RWPE2 (cell line): ENCODE data around the gene DVL2.

Experiments
- ATAC-seq: fragments of 200-7000 bp; cut with Tn5 transposase; 3 replicates; pipeline ENCODE4 v1.9.1; 2021; ENCODE audit warnings: low read depth
- DNase-seq: peaks from one replicate; pipeline ENCODE4 v3.0.0-alpha.2; 2020; ENCODE audit warnings: low spot score
- H3K27ac ChIP-seq: fragments of 450-650 bp; 2 replicates; pipeline ENCODE4 v1.5.1; 2017; ENCODE audit warnings: mild to moderate bottlenecking; ENCODE audit not compliant: poor library complexity, severe bottlenecking
- H3K27me3 ChIP-seq: fragments of 250-450 bp; sonication (Bioruptor Pico); 2 replicates; pipeline ENCODE4 v1.5.1; 2021; ENCODE audit warnings: mild to moderate bottlenecking, moderate library complexity; ENCODE audit not compliant: insufficient read depth, poor library complexity, severe bottlenecking
- H3K36me3 ChIP-seq: fragments of 250-450 bp; sonication (Bioruptor Pico); 2 replicates; pipeline ENCODE4 v1.5.1; 2020; ENCODE audit warnings: low read depth, mild to moderate bottlenecking, moderate library complexity
- H3K4me1 ChIP-seq: fragments of 250-450 bp; sonication (Bioruptor Pico); 2 replicates; pipeline ENCODE4 v1.5.1; 2021; ENCODE audit warnings: mild to moderate bottlenecking, moderate library complexity; ENCODE audit not compliant: insufficient read depth, poor library complexity, severe bottlenecking
- H3K4me3 ChIP-seq: fragments of 250-450 bp; sonication (Bioruptor Pico); 2 replicates; pipeline ENCODE4 v1.5.1; 2021; ENCODE audit warnings: mild to moderate bottlenecking, moderate library complexity; ENCODE audit not compliant: severe bottlenecking
- H3K9me3 ChIP-seq: fragments of 250-450 bp; sonication (Bioruptor Pico); 2 replicates; pipeline ENCODE4 v1.5.1; 2021; ENCODE audit warnings: mild to moderate bottlenecking, moderate library complexity; ENCODE audit not compliant: severe bottlenecking
- TF ChIP-seq, protein P1 (sequence below): fragments of 450-650 bp; IDR thresholded peaks from one replicate; pipeline ENCODE4 v1.5.1; 2017; ENCODE audit warnings: mild to moderate bottlenecking, moderate library complexity; ENCODE audit not compliant: poor library complexity, severe bottlenecking

DVL2 gene

DNA sequence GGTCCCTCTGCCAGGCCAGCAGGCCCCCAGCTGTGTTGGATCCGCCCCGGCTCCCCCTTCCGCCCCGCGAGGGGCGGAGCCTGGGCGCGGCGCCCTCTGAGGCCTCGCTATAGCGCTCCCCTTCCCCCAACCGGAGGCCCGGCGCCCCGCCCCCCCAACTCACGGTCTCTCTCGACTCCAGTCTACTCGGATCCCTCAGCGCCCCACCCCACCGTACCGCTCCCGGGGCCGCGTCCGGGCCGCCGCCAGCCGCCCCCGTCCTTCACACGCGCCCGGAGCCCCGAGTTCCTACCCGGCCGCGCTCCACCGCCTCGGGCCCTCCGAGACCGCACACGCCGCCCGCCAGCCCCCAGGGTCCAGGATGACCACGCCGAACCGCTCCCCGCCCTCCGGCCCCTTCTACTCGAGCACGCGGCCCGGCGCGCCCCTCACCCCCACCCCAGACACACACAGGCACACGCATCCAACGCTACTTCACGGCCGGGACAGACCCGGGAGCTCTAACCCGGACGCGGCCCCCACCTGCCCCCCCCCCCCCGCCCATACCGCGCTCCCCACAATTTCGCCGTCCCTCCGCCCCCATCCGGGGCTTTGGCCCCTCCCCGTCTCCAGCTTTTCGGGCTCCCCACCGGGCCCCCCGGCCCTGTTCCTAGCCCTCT, 3.6 kb upstream of the DVL2 start:
- peak overlapping the region; percentile 92 for H3K27ac ChIP-seq
- H3K4me3 ChIP-seq, result peak overlapping the region; percentile 60
- H3K4me1 ChIP-seq, result peaks cover 4% of the 10 kb centered on the region
- ATAC-seq (no peak), DNase-seq (no peak)
- H3K36me3 ChIP-seq, result peaks cover 36% of the 10 kb centered on the region
- H3K9me3 ChIP-seq, result no peaks in the 10 kb centered on the region
- TF ChIP-seq, protein P1, sequence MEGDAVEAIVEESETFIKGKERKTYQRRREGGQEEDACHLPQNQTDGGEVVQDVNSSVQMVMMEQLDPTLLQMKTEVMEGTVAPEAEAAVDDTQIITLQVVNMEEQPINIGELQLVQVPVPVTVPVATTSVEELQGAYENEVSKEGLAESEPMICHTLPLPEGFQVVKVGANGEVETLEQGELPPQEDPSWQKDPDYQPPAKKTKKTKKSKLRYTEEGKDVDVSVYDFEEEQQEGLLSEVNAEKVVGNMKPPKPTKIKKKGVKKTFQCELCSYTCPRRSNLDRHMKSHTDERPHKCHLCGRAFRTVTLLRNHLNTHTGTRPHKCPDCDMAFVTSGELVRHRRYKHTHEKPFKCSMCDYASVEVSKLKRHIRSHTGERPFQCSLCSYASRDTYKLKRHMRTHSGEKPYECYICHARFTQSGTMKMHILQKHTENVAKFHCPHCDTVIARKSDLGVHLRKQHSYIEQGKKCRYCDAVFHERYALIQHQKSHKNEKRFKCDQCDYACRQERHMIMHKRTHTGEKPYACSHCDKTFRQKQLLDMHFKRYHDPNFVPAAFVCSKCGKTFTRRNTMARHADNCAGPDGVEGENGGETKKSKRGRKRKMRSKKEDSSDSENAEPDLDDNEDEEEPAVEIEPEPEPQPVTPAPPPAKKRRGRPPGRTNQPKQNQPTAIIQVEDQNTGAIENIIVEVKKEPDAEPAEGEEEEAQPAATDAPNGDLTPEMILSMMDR, result no peak
- no peaks in the 10 kb centered on the region for H3K27me3 ChIP-seq

DNA sequence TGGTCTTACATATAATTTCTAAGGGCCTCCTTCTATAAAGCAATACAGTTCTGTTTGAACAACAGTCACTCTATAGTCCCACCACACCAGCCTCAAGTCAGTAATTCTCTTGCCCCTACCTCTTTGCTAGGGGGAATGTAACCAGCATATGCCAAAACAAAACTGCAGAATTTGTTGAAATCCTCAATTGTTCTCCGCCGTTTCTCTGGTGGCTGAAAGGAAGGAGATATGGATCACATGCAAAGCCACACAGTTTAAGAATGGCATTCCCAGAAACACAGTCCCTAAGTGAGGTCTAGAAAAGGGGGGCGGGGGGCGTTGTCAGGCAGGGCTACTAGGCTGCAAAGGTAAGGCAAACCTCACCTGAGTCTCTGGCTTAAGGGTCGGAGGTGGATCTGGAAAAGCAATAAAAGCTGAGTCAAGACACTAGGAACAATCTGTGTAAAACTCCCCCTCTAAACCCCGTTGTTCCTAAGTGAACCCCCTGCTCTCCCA, 3.0 kb upstream of the DVL2 start:
- no peaks in the 10 kb centered on the region for H3K27me3 ChIP-seq
- H3K27ac ChIP-seq, result peak overlapping the region; percentile 92
- DNase-seq (no peak), ATAC-seq (no peak)
- H3K36me3 ChIP-seq, result peaks cover 39% of the 10 kb centered on the region
- no peaks in the 10 kb centered on the region for H3K9me3 ChIP-seq
- TF ChIP-seq, protein P1, result no peak
- peak overlapping the region; percentile 60 for H3K4me3 ChIP-seq
- H3K4me1 ChIP-seq, result peaks cover 9% of the 10 kb centered on the region

DNA sequence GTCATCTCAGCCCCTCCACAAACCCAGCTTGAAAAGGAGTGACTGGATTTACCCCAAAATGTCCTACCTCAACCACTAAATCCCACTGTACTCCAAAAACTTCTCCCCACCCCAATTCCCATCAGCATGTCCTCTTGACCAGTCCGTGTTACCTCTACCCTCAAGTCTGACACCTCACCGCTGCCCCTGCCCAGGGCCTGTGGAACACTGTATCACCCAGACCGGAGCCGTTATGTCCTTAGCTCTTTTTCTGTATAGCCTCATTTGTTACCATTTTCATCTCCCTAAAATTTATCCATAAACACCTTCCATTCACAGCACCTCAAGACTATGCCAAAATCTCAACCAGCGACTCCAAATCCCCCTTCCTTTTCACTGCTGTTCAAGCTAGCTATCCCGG, 2.5 kb upstream of the DVL2 start:
- Histone ChIP-seq H3K27me3 (no peaks in the 10 kb centered on the region), H3K4me3 (no peak overlapping the region), H3K27ac (peak overlapping the region; percentile 92), H3K4me1 (peaks cover 13% of the 10 kb centered on the region), H3K36me3 (peaks cover 43% of the 10 kb centered on the region), H3K9me3 (no peaks in the 10 kb centered on the region)
- DNase-seq (no peak), ATAC-seq (no peak)
- TF ChIP-seq, protein P1, result no peak

DNA sequence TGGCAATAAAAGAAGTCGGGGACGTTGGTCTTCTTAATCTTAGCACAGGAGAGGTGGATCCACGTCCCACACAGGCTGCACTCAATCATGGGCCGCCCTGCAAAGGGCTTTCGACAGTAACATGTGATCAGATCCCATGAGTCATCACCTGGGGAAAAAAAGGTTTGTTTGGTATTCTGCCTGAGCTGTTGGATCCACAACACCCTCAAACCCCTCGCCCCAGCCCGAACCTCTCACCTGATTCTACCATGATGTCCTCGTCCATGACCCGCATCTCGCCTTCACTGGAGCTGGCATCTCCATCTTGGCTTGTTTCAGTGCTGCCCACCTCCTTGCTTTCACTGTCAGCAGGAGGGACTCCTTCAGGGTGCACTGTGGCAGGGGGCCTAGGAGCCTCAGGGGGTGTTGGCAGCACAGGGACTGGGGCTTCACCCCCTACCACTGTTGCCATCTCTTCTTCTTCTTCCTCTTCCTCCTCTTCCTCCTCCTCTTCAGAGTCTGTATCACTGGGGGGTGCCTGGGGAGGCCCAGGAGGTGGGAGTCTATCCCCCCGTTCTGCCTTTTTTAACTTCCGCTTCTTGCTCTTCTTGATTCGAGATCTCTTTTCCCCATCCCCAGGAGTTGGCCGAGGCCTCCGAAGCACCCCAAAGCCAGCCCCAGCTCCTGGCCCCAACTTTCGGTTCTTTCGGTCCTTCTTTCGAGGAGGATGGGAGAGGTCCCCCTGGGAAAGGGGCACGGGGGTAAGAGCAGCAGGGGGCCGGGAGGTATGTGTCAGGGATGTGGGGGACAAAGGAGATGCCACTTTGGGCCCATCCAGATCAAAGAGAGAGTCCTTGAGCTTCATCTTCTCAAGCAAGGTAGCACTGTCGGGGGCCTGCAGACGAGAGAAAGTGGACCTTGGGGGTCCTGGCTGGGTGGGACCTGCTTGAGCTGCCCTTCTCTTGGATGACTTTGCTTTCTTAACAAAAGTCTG, 1.7 kb upstream of the DVL2 start:
- H3K27ac ChIP-seq, result peak overlapping the region; percentile 72
- no peaks in the 10 kb centered on the region for H3K9me3 ChIP-seq
- no peak for DNase-seq
- TF ChIP-seq, protein P1, result no peak
- no peaks in the 10 kb centered on the region for H3K27me3 ChIP-seq
- peaks cover 13% of the 10 kb centered on the region for H3K4me1 ChIP-seq
- ATAC-seq, result no peak
- peaks cover 43% of the 10 kb centered on the region for H3K36me3 ChIP-seq
- no peak overlapping the region for H3K4me3 ChIP-seq
